WTC11 (cell line): ENCODE data around the gene TRIM9. TPM values are rescaled to one million over a fixed set of nuclear protein-coding genes. Genes with fewer than 3 reads are reported as not detected.

Experiments
- ATAC-seq: fragments of 200-7000 bp; cut with Tn5 transposase; 2 replicates; pipeline ENCODE4 v1.10.0; 2021; ENCODE audit warnings: mild to moderate bottlenecking, moderate library complexity
- CTCF ChIA-PET: fragments of 300-600 bp; sonication (Branson Sonifier 250); formaldehyde crosslinking; loops from one replicate; lab custom pipeline; 2021; ENCODE audit warnings: antibody characterized with exemption; lab: Charles Lee
- POLR2A ChIA-PET: fragments of 350-600 bp; sonication (Branson Sonifier 250); formaldehyde crosslinking; loops from one replicate; lab custom pipeline; 2021; ENCODE audit warnings: antibody characterized with exemption; lab: Charles Lee
- DNase-seq: peaks from one replicate; pipeline ENCODE4 v3.0.0; 2021; ENCODE audit warnings: low spot score
- H3K27ac Mint-ChIP-seq: 2 replicates; pipeline ENCODE4 v1.8.0; 2021; ENCODE audit warnings: mixed read lengths
- H3K27me3 Mint-ChIP-seq: 2 replicates; pipeline ENCODE4 v1.8.0; 2021; ENCODE audit warnings: low read depth, mild to moderate bottlenecking, moderate library complexity, mixed read lengths
- H3K36me3 Mint-ChIP-seq: 2 replicates; pipeline ENCODE4 v1.8.0; 2021; ENCODE audit warnings: mixed read lengths
- H3K4me1 Mint-ChIP-seq: 2 replicates; pipeline ENCODE4 v1.8.0; 2022; ENCODE audit warnings: mixed read lengths
- H3K4me3 Mint-ChIP-seq: 2 replicates; pipeline ENCODE4 v1.8.0; 2021; ENCODE audit warnings: mild to moderate bottlenecking, moderate library complexity, mixed read lengths
- H3K9me3 Mint-ChIP-seq: 2 replicates; pipeline ENCODE4 v1.8.0; 2021; ENCODE audit warnings: mixed read lengths
- CBFB ChIP-seq: sonication (generic); formaldehyde crosslinking; IDR thresholded peaks from 2 replicates; pipeline ENCODE4 v1.8.1; 2022; ENCODE audit warnings: mild to moderate bottlenecking, low read depth, missing genetic modification reagents
- ETV6 ChIP-seq: sonication (generic); formaldehyde crosslinking; IDR thresholded peaks from 2 replicates; pipeline ENCODE4 v1.8.1; 2022; ENCODE audit warnings: mild to moderate bottlenecking, missing genetic modification reagents
- FOXK1 ChIP-seq: sonication (generic); formaldehyde crosslinking; IDR thresholded peaks from 2 replicates; pipeline ENCODE4 v1.8.0; 2022; ENCODE audit warnings: mild to moderate bottlenecking, moderate library complexity, missing genetic modification reagents
- FOXP1 ChIP-seq: sonication (generic); formaldehyde crosslinking; IDR thresholded peaks from 2 replicates; pipeline ENCODE4 v1.8.0; 2022; ENCODE audit warnings: missing genetic modification reagents, mild to moderate bottlenecking, moderate library complexity, borderline replicate concordance
- GRHL2 ChIP-seq: fragments of 250-450 bp; sonication (Bioruptor Pico); IDR thresholded peaks from 2 replicates; pipeline ENCODE4 v1.8.0; 2022; ENCODE audit warnings: mild to moderate bottlenecking, moderate library complexity; ENCODE audit not compliant: insufficient replicate concordance, severe bottlenecking
- HMGA2 ChIP-seq: fragments of 250-450 bp; sonication (Bioruptor Pico); IDR thresholded peaks from 2 replicates; pipeline ENCODE4 v1.4.0; 2021; ENCODE audit warnings: mild to moderate bottlenecking, moderate library complexity
- IRF2 ChIP-seq: sonication (generic); formaldehyde crosslinking; IDR thresholded peaks from 2 replicates; pipeline ENCODE4 v1.8.0; 2022; ENCODE audit warnings: low read depth, missing genetic modification reagents, borderline replicate concordance
- MAX ChIP-seq: sonication (generic); formaldehyde crosslinking; IDR thresholded peaks from 2 replicates; pipeline ENCODE4 v1.8.0; 2022; ENCODE audit warnings: mild to moderate bottlenecking, missing genetic modification reagents
- NR2C2 ChIP-seq: sonication (generic); formaldehyde crosslinking; IDR thresholded peaks from 2 replicates; pipeline ENCODE4 v1.8.0; 2022; ENCODE audit warnings: mild to moderate bottlenecking, missing genetic modification reagents
- PRDM15 ChIP-seq: sonication (generic); formaldehyde crosslinking; IDR thresholded peaks from 2 replicates; pipeline ENCODE4 v1.8.0; 2022; ENCODE audit warnings: missing genetic modification reagents
- SMAD3 ChIP-seq: sonication (generic); formaldehyde crosslinking; IDR thresholded peaks from 2 replicates; pipeline ENCODE4 v1.8.0; 2022; ENCODE audit warnings: missing genetic modification reagents, mild to moderate bottlenecking, borderline replicate concordance
- SOX15 ChIP-seq: fragments of 250-450 bp; sonication (Bioruptor Pico); IDR thresholded peaks from 2 replicates; pipeline ENCODE4 v1.9.0; 2021; ENCODE audit warnings: mild to moderate bottlenecking
- ZNF138 ChIP-seq: sonication (generic); formaldehyde crosslinking; conservative IDR thresholded peaks from 2 replicates; pipeline ENCODE4 v1.8.1; 2022; ENCODE audit warnings: mild to moderate bottlenecking, moderate library complexity, missing genetic modification reagents
- ZNF263 ChIP-seq: sonication (generic); formaldehyde crosslinking; IDR thresholded peaks from 2 replicates; pipeline ENCODE4 v1.8.1; 2022; ENCODE audit warnings: low read depth, mild to moderate bottlenecking, moderate library complexity, missing genetic modification reagents
- total RNA-seq: library from RNA; stranded (reverse); gene quantifications from 3 replicates; pipeline ENCODE4 v1.2.3, GENCODE V29; 2021
- TF ChIP-seq, protein P1 (sequence below): sonication (generic); formaldehyde crosslinking; IDR thresholded peaks from 2 replicates; pipeline ENCODE4 v1.8.1; 2023; ENCODE audit warnings: mild to moderate bottlenecking, missing genetic modification reagents
- TF ChIP-seq, protein P2 (sequence below): sonication (generic); formaldehyde crosslinking; IDR thresholded peaks from 2 replicates; pipeline ENCODE4 v1.8.0; 2023; ENCODE audit warnings: missing genetic modification reagents, mild to moderate bottlenecking, borderline replicate concordance
- TF ChIP-seq, protein P3 (sequence below): sonication (generic); formaldehyde crosslinking; IDR thresholded peaks from 2 replicates; pipeline ENCODE4 v1.8.1; 2022; ENCODE audit warnings: mild to moderate bottlenecking, moderate library complexity, missing genetic modification reagents

Gene TRIM9
- total RNA-seq, 1 experiment from 2014 or later, result 4.0 TPM

DNA sequence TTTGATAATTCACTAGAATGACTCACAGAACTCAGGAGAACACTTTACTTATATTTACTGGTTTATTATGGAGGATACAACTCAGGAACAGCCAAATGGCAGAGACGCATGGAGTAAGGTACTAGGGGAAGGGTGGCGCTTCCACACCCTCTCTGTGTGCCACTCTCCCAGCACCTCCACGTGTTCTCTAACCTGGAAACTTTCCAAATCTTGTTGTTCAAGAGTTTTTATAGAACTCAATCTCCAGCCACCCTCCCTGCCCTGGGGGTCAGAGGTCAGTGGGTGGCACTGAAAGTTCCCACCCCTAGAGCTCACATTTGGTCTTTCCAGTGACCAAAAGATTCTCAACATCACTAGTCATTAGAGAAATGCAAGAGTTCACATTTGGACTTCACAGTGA is 13.2 kb downstream of the TRIM9 start (continued):
- no peak for TF ChIP-seq SOX15 (CRISPR knock-in tag)
- TF ChIP-seq MAX (CRISPR knock-in tag), result no peak
- no peak for TF ChIP-seq IRF2 (CRISPR knock-in tag)
- no peak for TF ChIP-seq ETV6 (CRISPR knock-in tag)
- TF ChIP-seq PRDM15, result no peak
- TF ChIP-seq SMAD3 (CRISPR knock-in tag), result no peak
- no peak for TF ChIP-seq HMGA2
- TF ChIP-seq CBFB (CRISPR knock-in tag), result no peak

- ChIA-PET CTCF (interaction anchor here (1.4 kb wide), 1 partner anchor 12 kb away, joined by 3 read pairs; no protein-coding TSS in a partner anchor), POLR2A (no interaction called here)
- H3K4me3 Mint-ChIP-seq, result no peak overlapping the region
- no peaks in the 10 kb centered on the region for H3K4me1 Mint-ChIP-seq
- TF ChIP-seq, protein P1, sequence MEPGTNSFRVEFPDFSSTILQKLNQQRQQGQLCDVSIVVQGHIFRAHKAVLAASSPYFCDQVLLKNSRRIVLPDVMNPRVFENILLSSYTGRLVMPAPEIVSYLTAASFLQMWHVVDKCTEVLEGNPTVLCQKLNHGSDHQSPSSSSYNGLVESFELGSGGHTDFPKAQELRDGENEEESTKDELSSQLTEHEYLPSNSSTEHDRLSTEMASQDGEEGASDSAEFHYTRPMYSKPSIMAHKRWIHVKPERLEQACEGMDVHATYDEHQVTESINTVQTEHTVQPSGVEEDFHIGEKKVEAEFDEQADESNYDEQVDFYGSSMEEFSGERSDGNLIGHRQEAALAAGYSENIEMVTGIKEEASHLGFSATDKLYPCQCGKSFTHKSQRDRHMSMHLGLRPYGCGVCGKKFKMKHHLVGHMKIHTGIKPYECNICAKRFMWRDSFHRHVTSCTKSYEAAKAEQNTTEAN, result no peak
- TF ChIP-seq GRHL2 (CRISPR knock-in tag) (no peak), ZNF263 (CRISPR knock-in tag) (no peak), FOXP1 (CRISPR knock-in tag) (no peak), NR2C2 (CRISPR knock-in tag) (no peak), ZNF138 (CRISPR knock-in tag) (no peak), ETV6 (CRISPR knock-in tag) (no peak), FOXK1 (CRISPR knock-in tag) (no peak)
- TF ChIP-seq, protein P2, sequence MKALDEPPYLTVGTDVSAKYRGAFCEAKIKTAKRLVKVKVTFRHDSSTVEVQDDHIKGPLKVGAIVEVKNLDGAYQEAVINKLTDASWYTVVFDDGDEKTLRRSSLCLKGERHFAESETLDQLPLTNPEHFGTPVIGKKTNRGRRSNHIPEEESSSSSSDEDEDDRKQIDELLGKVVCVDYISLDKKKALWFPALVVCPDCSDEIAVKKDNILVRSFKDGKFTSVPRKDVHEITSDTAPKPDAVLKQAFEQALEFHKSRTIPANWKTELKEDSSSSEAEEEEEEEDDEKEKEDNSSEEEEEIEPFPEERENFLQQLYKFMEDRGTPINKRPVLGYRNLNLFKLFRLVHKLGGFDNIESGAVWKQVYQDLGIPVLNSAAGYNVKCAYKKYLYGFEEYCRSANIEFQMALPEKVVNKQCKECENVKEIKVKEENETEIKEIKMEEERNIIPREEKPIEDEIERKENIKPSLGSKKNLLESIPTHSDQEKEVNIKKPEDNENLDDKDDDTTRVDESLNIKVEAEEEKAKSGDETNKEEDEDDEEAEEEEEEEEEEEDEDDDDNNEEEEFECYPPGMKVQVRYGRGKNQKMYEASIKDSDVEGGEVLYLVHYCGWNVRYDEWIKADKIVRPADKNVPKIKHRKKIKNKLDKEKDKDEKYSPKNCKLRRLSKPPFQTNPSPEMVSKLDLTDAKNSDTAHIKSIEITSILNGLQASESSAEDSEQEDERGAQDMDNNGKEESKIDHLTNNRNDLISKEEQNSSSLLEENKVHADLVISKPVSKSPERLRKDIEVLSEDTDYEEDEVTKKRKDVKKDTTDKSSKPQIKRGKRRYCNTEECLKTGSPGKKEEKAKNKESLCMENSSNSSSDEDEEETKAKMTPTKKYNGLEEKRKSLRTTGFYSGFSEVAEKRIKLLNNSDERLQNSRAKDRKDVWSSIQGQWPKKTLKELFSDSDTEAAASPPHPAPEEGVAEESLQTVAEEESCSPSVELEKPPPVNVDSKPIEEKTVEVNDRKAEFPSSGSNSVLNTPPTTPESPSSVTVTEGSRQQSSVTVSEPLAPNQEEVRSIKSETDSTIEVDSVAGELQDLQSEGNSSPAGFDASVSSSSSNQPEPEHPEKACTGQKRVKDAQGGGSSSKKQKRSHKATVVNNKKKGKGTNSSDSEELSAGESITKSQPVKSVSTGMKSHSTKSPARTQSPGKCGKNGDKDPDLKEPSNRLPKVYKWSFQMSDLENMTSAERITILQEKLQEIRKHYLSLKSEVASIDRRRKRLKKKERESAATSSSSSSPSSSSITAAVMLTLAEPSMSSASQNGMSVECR, result no peak
- TF ChIP-seq, protein P3, sequence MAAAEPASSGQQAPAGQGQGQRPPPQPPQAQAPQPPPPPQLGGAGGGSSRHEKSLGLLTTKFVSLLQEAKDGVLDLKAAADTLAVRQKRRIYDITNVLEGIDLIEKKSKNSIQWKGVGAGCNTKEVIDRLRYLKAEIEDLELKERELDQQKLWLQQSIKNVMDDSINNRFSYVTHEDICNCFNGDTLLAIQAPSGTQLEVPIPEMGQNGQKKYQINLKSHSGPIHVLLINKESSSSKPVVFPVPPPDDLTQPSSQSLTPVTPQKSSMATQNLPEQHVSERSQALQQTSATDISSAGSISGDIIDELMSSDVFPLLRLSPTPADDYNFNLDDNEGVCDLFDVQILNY (CRISPR knock-in tag), result no peak
- H3K36me3 Mint-ChIP-seq, result no peaks in the 10 kb centered on the region
- H3K9me3 Mint-ChIP-seq, result no peaks in the 10 kb centered on the region
- no peak for DNase-seq
- H3K27me3 Mint-ChIP-seq, result no peaks in the 10 kb centered on the region
- no peak for ATAC-seq
- no peak overlapping the region for H3K27ac Mint-ChIP-seq
These were observed 13.7 kb downstream of the TRIM9 start for GRCh38 chr14:51081209-51081608.
